ENCODE measurements around the gene TRAPPC5.

TRAPPC5 gene

GRCh38 chr19:7734220-7735203 is 53.9 kb downstream of the TRAPPC5 start:
- no peak for DNase-seq

GRCh38 chr19:7736148-7736547 is 55.5 kb downstream of the TRAPPC5 start:
- DNase-seq = no peak

- DNase-seq = no peak
These were observed 56.6 kb downstream of the TRAPPC5 start for GRCh38 chr19:7737215-7737614.
